PC-9 (cell line): ENCODE results near the gene WDFY3.

ENCODE experiments used
- CTCF ChIP-seq: fragments of 200-600 bp; sonication (generic); conservative IDR thresholded peaks from 2 replicates; pipeline ENCODE4 v1.6.1; 2017; ENCODE audit warnings: mixed run types, antibody characterized with exemption, mild to moderate bottlenecking, moderate library complexity
- EZH2 ChIP-seq: fragments of 200-600 bp; sonication (generic); IDR thresholded peaks from 2 replicates; pipeline ENCODE4 v1.8.0; 2017; ENCODE audit warnings: antibody characterized with exemption, low read depth

GRCh38 chr4:84809946-84810345 lies 156.5 kb downstream of the WDFY3 start:
- TF ChIP-seq CTCF (no peak), EZH2 (no peak)
